Mammary epithelial cell (primary cell): Measurements from ENCODE around the gene AK9.

Source experiments
- EZH2 ChIP-seq: IDR thresholded peaks from 2 replicates; pipeline ENCODE4 v1.6.1; 2012; ENCODE audit warnings: low read length, inconsistent platforms, borderline replicate concordance
- TF ChIP-seq, protein P1 (sequence below), 2 donors: IDR thresholded peaks in 1 of 2; conservative IDR thresholded peaks in 1 of 2; 2 replicates each; pipeline ENCODE4 v1.5.1; 2011 to 2012; ENCODE audit warnings: inconsistent platforms in 2 of 2, low read length in 2 of 2, mild to moderate bottlenecking in 2 of 2, control low read depth in 1 of 2, low read depth in 1 of 2; ENCODE audit not compliant: insufficient read depth in 1 of 2; ENCODE audit errors: extremely low read depth in 1 of 2

DNA sequence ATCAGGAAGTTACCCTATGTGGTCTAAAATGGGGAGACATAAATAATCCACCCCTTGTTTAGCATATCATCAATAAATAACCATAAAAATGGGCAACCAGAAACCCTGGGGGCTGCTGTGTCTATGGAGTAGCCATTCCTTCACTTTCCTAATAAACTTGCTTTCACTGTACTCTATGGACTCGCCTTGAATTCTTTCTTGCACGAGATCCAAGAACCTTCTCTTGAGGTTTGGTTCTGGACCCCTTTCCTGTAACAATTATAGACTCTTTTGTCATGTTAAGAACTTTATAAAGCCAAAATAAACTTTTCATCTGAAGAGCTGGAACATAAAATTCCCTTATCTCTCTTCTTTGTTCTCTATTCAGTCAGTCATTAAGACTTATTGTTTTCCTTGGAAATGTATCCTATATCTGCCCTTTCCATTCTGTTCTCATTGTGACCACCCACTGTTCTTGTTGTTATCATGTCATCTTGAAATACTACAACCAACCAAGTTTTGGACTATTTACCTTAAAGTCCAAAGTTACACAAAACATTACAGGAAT, 178.7 kb downstream of the AK9 start:
- TF ChIP-seq, protein P1, sequence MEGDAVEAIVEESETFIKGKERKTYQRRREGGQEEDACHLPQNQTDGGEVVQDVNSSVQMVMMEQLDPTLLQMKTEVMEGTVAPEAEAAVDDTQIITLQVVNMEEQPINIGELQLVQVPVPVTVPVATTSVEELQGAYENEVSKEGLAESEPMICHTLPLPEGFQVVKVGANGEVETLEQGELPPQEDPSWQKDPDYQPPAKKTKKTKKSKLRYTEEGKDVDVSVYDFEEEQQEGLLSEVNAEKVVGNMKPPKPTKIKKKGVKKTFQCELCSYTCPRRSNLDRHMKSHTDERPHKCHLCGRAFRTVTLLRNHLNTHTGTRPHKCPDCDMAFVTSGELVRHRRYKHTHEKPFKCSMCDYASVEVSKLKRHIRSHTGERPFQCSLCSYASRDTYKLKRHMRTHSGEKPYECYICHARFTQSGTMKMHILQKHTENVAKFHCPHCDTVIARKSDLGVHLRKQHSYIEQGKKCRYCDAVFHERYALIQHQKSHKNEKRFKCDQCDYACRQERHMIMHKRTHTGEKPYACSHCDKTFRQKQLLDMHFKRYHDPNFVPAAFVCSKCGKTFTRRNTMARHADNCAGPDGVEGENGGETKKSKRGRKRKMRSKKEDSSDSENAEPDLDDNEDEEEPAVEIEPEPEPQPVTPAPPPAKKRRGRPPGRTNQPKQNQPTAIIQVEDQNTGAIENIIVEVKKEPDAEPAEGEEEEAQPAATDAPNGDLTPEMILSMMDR (conservative IDR thresholded peaks at IDR 0.05 in 1 of 2, IDR thresholded peaks at IDR 0.05 in 1 of 2; ENCODE audit: extremely low read depth in 1 of 2, insufficient read depth in 1 of 2, low read depth in 1 of 2, low read length in 2 of 2), result no peak
- no peak for TF ChIP-seq EZH2
